ENCODE data around the gene RAB3IL1.
"Not testable (repeated sequence)": the region's sequence is repeated elsewhere in the genome, so short reads cannot be mapped to it uniquely, and the experiment has no call there.

RAB3IL1 gene

GRCh38 chr11:61954106-61954850 lies 36.9 kb upstream of the RAB3IL1 start:
- in situ Hi-C loops (cut with HindIII; ENCODE audit: low pct_ligation_motif_present, low sequenced_read_pairs) = no loop called here
- H3K36me3 ChIP-seq (replicated peaks) = no peaks in the 10 kb centered on the region
- DNase-seq = no peak
- no peak overlapping the region for H3K27ac ChIP-seq
- H3K4me3 ChIP-seq (ENCODE audit: low read depth, low read length) = no peak overlapping the region
- H3K27me3 ChIP-seq (replicated peaks) = no peaks in the 10 kb centered on the region
- TF ChIP-seq CTCF (IDR thresholded peaks at IDR 0.05; ENCODE audit: low read depth, low read length, missing control alignments) = no peak

DNA sequence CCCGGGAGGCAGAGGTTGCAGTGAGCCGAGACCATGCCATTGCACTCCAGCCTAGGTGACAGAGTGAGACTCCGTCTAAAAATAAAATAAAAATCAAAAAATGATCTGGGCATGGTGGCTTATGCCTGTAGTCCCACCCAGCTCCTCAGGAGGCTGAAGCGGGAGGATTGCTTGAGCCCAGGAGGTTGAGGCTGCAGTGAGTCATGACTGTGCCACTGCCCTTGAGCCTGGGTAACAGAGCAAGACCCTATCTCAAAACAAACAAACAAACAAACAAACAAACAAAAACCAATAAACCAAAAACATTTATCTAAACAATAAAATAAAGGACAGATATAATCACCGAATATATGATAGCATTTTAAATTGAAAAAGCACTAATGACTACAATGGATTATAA lies 36.3 kb upstream of the RAB3IL1 start:
- in situ Hi-C loops (cut with HindIII; ENCODE audit: low pct_ligation_motif_present, low sequenced_read_pairs); H3K27ac ChIP-seq; H3K4me3 ChIP-seq (ENCODE audit: low read depth, low read length); H3K36me3 ChIP-seq (replicated peaks); DNase-seq; H3K27me3 ChIP-seq (replicated peaks): not testable (repeated sequence)

DNA sequence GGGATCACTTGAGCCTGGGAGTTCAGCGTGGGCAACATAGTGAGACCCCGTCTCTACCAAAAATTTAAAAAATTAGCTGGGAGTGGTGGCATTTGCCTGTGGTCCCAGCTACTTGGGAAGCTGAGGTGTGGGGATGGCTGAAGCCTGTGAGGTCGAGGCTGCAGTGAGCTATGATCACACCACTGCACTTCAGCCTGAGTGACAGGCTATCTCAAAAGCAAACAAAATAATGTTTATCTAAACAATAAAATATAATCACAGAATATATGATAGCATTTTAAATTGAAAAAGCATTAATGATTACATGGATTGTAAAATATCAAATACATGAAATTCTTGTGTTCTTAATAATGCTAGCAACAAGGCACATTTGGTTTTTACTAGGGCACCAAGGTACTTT lies 35.5 kb upstream of the RAB3IL1 start:
- in situ Hi-C loops (cut with HindIII; ENCODE audit: low pct_ligation_motif_present, low sequenced_read_pairs) = no loop called here
- no peak overlapping the region for H3K27ac ChIP-seq
- no peak for DNase-seq
- no peak for TF ChIP-seq CTCF (IDR thresholded peaks at IDR 0.05; ENCODE audit: low read depth, low read length, missing control alignments)
- H3K27me3 ChIP-seq (replicated peaks) = no peaks in the 10 kb centered on the region
- no peak overlapping the region for H3K4me3 ChIP-seq (ENCODE audit: low read depth, low read length)
- no peaks in the 10 kb centered on the region for H3K36me3 ChIP-seq (replicated peaks)

DNA sequence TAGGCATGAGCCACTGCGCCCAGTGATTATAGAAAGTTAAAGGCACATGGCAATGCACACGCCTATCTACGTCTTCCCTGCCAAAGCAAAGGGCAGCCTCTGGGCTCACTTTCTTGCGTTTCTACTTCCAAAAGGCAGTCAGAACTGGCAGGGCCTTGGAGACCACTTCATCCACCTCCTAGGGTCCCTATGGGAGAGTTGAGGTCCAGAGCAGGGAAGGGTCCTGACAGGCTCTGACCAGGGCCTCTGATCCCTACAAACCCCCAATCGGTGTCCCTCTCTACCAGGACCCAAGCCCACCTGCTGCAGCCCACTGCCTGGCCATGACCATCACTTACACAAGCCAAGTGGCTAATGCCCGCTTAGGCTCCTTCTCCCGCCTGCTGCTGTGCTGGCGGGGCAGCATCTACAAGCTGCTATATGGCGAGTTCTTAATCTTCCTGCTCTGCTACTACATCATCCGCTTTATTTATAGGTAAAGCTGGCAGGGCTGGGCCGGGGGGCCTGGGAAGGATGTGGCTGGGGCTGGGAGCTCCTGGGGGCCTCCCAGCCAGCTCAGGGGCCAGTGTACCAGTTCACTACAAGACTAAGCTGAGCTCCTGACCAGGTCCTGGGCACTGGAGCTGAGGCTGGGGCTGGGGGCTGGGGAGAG lies 34.2 kb upstream of the RAB3IL1 start:
- H3K4me3 ChIP-seq (ENCODE audit: low read depth, low read length) = no peak overlapping the region
- no peaks in the 10 kb centered on the region for H3K27me3 ChIP-seq (replicated peaks)
- DNase-seq = no peak
- in situ Hi-C loops (cut with HindIII; ENCODE audit: low pct_ligation_motif_present, low sequenced_read_pairs) = no loop called here
- no peak overlapping the region for H3K27ac ChIP-seq
- no peak for TF ChIP-seq CTCF (IDR thresholded peaks at IDR 0.05; ENCODE audit: low read depth, low read length, missing control alignments)
- no peaks in the 10 kb centered on the region for H3K36me3 ChIP-seq (replicated peaks)

DNA sequence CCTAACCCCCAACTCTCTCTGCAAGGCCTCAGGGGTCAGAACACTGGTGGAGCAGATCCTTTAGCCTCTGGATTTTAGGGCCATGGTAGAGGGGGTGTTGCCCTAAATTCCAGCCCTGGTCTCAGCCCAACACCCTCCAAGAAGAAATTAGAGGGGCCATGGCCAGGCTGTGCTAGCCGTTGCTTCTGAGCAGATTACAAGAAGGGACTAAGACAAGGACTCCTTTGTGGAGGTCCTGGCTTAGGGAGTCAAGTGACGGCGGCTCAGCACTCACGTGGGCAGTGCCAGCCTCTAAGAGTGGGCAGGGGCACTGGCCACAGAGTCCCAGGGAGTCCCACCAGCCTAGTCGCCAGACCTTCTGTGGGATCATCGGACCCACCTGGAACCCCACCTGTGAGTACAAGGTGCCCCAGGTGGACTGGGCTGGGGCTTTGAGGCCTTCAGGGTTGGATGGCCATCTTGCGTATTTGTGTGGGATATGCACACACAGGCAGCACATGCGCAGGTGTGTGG lies 32.7 kb upstream of the RAB3IL1 start, which contains the start of gene BEST1:
Gene BEST1, plus strand, starts transcription at position 317 of the 513 bp plus-strand sequence. CDS start 1,456 bp downstream, outside the sequence.
- DNase-seq = no peak
- Histone ChIP-seq H3K27ac (peak within 1 kb of the TSS; percentile 24), H3K27me3 (replicated peaks) (no peaks in the 10 kb centered on the region), H3K36me3 (replicated peaks) (no peaks in the 10 kb centered on the region), H3K4me3 (ENCODE audit: low read depth, low read length) (no peak within 1 kb of the TSS)
- no peak for TF ChIP-seq CTCF (IDR thresholded peaks at IDR 0.05; ENCODE audit: low read depth, low read length, missing control alignments)
- in situ Hi-C loops (cut with HindIII; ENCODE audit: low pct_ligation_motif_present, low sequenced_read_pairs) = no loop called here

DNA sequence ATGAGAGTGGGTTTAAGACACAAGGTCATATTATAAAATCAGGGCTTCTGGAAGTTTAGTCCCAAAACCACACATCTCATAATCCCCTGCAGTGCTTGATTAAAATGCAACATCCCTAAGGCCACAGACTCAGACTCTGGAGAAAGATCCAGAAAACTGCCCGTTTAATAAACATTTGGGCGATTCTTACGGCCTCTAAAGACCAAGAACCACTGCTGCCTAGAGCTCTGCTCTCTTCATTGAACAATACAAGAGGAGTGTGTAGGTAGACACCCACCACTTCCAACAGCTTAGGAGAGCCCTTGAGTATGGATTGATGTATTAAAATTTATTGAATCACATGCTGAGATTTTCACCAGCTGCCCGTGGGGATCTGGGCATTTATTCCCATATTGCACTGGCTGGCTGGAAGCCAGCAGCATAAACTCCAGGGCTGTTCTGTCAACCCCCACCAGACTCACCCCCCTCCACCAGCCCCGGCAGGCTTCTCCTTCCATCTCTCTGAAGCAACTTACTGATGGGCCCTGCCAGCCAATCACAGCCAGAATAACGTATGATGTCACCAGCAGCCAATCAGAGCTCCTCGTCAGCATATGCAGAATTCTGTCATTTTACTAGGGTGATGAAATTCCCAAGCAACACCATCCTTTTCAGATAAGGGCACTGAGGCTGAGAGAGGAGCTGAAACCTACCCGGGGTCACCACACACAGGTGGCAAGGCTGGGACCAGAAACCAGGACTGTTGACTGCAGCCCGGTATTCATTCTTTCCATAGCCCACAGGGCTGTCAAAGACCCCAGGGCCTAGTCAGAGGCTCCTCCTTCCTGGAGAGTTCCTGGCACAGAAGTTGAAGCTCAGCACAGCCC lies 32.0 kb upstream of the RAB3IL1 start:
- in situ Hi-C loops (cut with HindIII; ENCODE audit: low pct_ligation_motif_present, low sequenced_read_pairs) = no loop called here
- Histone ChIP-seq H3K4me3 (ENCODE audit: low read depth, low read length) (no peak overlapping the region), H3K27ac (peak overlapping the region; percentile 24), H3K27me3 (replicated peaks) (no peaks in the 10 kb centered on the region), H3K36me3 (replicated peaks) (no peaks in the 10 kb centered on the region)
- DNase-seq = peak; percentile 94
- TF ChIP-seq CTCF (IDR thresholded peaks at IDR 0.05; ENCODE audit: low read depth, low read length, missing control alignments) = no peak
